T-helper 1 cell treated with Interleukin-12 subunit alpha and Interleukin-12 subunit beta and Interleukin-4 antibody, amounts not matched to agents 30 ng/mL and 1 ng/mL, for 36 hours (primary cell): Measurements from ENCODE around the gene FMO3. TPM values are rescaled to one million over a fixed set of nuclear protein-coding genes. Genes with fewer than 3 reads are reported as not detected.

Source experiments
- intact Hi-C: fragments of 100-400 bp; cut with micrococcal nuclease; formaldehyde crosslinking; loops from one replicate; pipeline ENCODE4 v1.15.1; 2024
- total RNA-seq: library from RNA; stranded (reverse); gene quantifications from 2 replicates; pipeline ENCODE4 v1.2.3, GENCODE V29; 2022

The FMO3 gene
- total RNA-seq, 1 donor from 2014 or later = not detected

GRCh38 chr1:171158096-171158495 is 67.4 kb downstream of the FMO3 start:
- intact Hi-C loops = no loop called here

- intact Hi-C loops = no loop called here
These were observed 67.8 kb downstream of the FMO3 start for GRCh38 chr1:171158551-171158950.

- intact Hi-C loops = no loop called here
These were observed 68.4 kb downstream of the FMO3 start for GRCh38 chr1:171159148-171159547.

- intact Hi-C loops = no loop called here
These were observed 69.5 kb downstream of the FMO3 start for GRCh38 chr1:171160211-171160610.

- intact Hi-C loops = no loop called here
These were observed 70.1 kb downstream of the FMO3 start for GRCh38 chr1:171160639-171161354.

- intact Hi-C loops = no loop called here
These were observed 70.7 kb downstream of the FMO3 start for GRCh38 chr1:171161431-171161830.

- intact Hi-C loops = no loop called here
These were observed 75.7 kb downstream of the FMO3 start for GRCh38 chr1:171166361-171166760.

Other genes with a start within 250 kb of the FMO3 start
- gene MROH9, start 155.4 kb upstream of the FMO3 start, total RNA-seq = not detected in 2 replicates
- gene FMO2, start 94.4 kb downstream of the FMO3 start, total RNA-seq = not detected in 2 replicates
- not detected in 2 replicates for gene FMO1, start 157.6 kb downstream of the FMO3 start, total RNA-seq
- gene FMO4, start 223.3 kb downstream of the FMO3 start, total RNA-seq = 0.85 and 1.3 TPM in 2 replicates